ENCODE measurements around the gene TBC1D3.
"Not testable (repeated sequence)": the region's sequence is repeated elsewhere in the genome, so short reads cannot be mapped to it uniquely, and the experiment has no call there.

Gene TBC1D3

GRCh38 chr17:38192455-38192854 lies at the start of gene TBC1D3:
TBC1D3 (minus strand) TSS chr17:38192555; CDS start chr17:38191029, 1,526 bp downstream.
- DNase-seq, result not testable (repeated sequence)

- not testable (repeated sequence) for DNase-seq
Measured at GRCh38 chr17:38232790-38233189, 40.4 kb upstream of the TBC1D3 start.

DNA sequence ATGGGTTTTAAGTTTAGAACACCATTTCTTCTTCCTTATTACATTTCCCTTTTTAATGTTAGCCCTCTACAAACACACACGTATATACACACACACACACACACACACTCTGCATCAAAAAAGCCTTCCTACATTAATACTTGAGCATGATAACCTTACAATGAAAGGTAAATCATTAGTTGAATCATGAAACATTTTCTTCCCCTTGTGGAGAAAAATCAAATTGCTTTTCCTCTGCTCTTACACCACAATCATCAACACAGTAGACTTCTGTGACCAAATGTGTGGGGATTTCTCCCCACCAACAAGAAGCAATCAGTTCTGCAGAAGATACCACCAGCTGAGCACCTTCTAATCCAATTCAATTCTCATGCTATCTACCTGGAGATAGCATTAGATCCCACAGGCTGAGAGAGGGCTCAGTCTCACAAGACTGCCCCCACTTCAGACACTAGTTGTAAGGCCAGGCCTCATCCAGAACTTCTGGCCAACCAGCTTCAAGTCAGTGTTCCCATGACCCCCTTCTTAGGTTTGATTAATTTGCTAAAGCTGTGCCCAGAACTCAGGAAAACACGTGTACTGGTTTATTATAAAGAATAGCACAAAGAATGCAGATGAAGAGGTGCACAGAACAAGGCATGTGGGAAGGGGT lies 33.6 kb upstream of the TBC1D3 start:
- not testable (repeated sequence) for DNase-seq

- not testable (repeated sequence) for DNase-seq
Measured at GRCh38 chr17:38220867-38221266, 28.5 kb upstream of the TBC1D3 start.

DNA sequence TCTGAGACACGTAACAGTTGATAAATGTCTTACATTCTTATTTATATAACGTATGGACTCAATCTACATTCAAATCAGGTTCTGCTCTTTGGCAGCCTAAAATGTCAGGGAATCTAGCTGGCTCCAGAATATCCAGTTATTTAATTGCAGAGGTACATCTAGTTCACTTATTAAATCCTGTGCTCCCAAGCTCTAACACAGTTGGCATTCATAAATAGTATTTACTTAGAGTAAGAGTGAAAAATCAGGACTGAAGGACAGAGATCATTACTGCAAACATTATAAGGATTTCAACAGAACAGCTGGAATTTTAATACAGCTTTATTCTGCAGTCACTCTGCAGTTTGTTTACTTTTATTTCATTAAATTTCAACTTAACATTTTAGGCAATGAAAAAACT lies 7.9 kb upstream of the TBC1D3 start:
- DNase-seq, result not testable (repeated sequence)

DNA sequence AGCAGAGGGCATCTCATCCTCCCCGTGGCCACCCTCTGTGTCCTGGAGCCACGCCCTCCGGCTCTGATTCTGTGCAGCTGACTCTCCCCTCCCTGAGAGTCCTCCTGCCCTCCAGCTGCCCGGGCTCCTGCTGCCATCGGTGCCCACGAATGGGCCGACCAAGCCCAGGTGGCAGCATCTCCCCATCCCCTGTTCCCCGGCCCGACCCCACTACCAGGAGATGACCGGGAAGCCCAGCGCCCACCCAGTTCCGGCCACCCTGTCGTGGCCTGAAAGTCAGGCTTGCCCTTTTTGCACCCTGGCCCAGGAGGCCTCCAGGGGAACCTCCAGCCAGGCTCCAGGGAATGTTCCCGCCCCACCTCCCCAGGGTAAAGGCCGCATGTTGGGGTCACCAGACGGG lies 57.5 kb downstream of the TBC1D3 start:
- DNase-seq, result not testable (repeated sequence)
